ENCODE measurements around the gene VPS37C. TPM values are rescaled to one million over a fixed set of nuclear protein-coding genes. Genes with fewer than 3 reads are reported as not detected.

VPS37C gene
- total RNA-seq, 1 experiment from 2014 or later, result 32.7 TPM

DNA sequence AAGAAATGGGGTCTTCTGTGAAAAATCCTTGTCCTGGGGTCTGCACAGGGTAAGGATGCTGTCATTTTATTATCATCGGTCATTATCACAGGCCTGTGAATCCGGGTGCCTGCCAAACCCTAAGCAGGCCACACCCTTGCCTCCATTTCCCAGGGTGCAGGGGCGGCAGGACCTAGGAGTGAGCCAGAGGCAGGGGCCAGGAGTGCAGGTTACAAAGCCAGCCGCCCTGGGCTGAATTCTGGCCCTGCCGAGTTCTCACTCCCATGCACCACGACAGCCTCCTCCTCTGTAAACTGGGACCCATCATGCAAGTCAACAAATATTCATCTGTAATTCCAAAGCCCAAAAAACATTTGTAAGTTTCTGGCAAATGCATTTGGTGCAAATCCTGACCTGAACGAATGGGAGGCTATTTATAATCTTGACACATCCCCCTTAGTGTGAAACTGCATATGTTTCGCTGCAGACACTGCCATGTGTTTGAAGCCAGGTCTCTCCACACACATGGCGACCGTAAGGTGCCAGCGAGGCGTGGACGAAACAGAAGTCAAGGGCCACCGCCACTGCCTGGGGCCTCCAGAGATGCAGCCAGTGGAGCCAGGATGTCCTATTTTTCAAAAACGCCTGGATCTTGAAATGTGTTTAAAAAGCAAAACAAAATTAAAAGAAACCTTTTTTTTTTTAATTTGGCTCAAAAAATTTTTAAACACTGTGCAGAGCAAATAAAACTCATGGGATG is 52.2 kb downstream of the VPS37C start:
- intact Hi-C loops (cut with micrococcal nuclease; ENCODE audit: unreplicated experiment), result no loop called here
- Histone ChIP-seq H3K36me3 (ENCODE audit: insufficient read depth, low read length, poor library complexity, severe bottlenecking) (no peaks in the 10 kb centered on the region), H3K27me3 (replicated peaks; ENCODE audit: insufficient read depth, low read depth, low read length, poor library complexity) (no peaks in the 10 kb centered on the region), H3K9me3 (ENCODE audit: low read depth, low read length, poor library complexity, severe bottlenecking) (no peaks in the 10 kb centered on the region), H3K4me1 (ENCODE audit: insufficient read depth, low read length, poor library complexity, severe bottlenecking) (no peaks in the 10 kb centered on the region), H3K4me3 (ENCODE audit: low read depth, low read length, poor library complexity, severe bottlenecking) (no peak overlapping the region), H3K27ac (ENCODE audit: low read depth, low read length, poor library complexity, severe bottlenecking) (no peak overlapping the region)
- TF ChIP-seq, protein P1, sequence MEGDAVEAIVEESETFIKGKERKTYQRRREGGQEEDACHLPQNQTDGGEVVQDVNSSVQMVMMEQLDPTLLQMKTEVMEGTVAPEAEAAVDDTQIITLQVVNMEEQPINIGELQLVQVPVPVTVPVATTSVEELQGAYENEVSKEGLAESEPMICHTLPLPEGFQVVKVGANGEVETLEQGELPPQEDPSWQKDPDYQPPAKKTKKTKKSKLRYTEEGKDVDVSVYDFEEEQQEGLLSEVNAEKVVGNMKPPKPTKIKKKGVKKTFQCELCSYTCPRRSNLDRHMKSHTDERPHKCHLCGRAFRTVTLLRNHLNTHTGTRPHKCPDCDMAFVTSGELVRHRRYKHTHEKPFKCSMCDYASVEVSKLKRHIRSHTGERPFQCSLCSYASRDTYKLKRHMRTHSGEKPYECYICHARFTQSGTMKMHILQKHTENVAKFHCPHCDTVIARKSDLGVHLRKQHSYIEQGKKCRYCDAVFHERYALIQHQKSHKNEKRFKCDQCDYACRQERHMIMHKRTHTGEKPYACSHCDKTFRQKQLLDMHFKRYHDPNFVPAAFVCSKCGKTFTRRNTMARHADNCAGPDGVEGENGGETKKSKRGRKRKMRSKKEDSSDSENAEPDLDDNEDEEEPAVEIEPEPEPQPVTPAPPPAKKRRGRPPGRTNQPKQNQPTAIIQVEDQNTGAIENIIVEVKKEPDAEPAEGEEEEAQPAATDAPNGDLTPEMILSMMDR (conservative IDR thresholded peaks at IDR 0.05; ENCODE audit: low read depth, low read length), result no peak
- TF ChIP-seq EZH2 (IDR thresholded peaks at IDR 0.05; ENCODE audit: borderline replicate concordance, low read depth, low read length, poor library complexity, severe bottlenecking), result no peak
- BruUV-seq (replicated peaks), result no TSS peak
- ChIA-PET CTCF (no interaction called here), POLR2A (ENCODE audit: low non-redundant PET) (no interaction called here)
- DNase-seq (ENCODE audit: low spot score), result no peak

DNA sequence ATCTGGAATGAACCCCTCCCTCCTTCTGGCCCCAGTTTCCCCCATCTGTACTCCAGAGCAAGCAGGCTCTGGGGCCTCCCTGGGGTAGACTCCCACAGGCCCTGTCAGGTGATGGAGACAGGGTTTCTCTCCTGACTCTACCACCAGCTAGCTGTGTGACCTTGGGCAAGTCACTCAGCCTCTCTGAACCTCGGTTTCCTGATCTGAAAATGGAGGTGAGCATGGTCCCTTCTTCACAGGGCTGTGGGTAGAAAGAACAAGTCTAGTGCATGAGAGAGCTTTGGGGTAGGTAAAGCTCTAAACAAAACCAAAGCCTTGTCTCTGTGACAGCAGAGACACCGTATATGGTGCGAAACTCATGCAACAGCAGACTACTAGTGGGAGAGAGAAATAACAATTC is 53.3 kb downstream of the VPS37C start:
- Histone ChIP-seq H3K36me3 (ENCODE audit: insufficient read depth, low read length, poor library complexity, severe bottlenecking) (no peaks in the 10 kb centered on the region), H3K27ac (ENCODE audit: low read depth, low read length, poor library complexity, severe bottlenecking) (no peak overlapping the region), H3K9me3 (ENCODE audit: low read depth, low read length, poor library complexity, severe bottlenecking) (no peaks in the 10 kb centered on the region), H3K4me1 (ENCODE audit: insufficient read depth, low read length, poor library complexity, severe bottlenecking) (no peaks in the 10 kb centered on the region), H3K4me3 (ENCODE audit: low read depth, low read length, poor library complexity, severe bottlenecking) (no peak overlapping the region), H3K27me3 (replicated peaks; ENCODE audit: insufficient read depth, low read depth, low read length, poor library complexity) (no peaks in the 10 kb centered on the region)
- CTCF ChIA-PET, result no interaction called here
- no peak for TF ChIP-seq EZH2 (IDR thresholded peaks at IDR 0.05; ENCODE audit: borderline replicate concordance, low read depth, low read length, poor library complexity, severe bottlenecking)
- TF ChIP-seq, protein P1 (conservative IDR thresholded peaks at IDR 0.05; ENCODE audit: low read depth, low read length), result no peak
- BruUV-seq (replicated peaks), result no TSS peak
- intact Hi-C loops (cut with micrococcal nuclease; ENCODE audit: unreplicated experiment), result no loop called here
- POLR2A ChIA-PET (ENCODE audit: low non-redundant PET), result no interaction called here
- no peak for DNase-seq (ENCODE audit: low spot score)

DNA sequence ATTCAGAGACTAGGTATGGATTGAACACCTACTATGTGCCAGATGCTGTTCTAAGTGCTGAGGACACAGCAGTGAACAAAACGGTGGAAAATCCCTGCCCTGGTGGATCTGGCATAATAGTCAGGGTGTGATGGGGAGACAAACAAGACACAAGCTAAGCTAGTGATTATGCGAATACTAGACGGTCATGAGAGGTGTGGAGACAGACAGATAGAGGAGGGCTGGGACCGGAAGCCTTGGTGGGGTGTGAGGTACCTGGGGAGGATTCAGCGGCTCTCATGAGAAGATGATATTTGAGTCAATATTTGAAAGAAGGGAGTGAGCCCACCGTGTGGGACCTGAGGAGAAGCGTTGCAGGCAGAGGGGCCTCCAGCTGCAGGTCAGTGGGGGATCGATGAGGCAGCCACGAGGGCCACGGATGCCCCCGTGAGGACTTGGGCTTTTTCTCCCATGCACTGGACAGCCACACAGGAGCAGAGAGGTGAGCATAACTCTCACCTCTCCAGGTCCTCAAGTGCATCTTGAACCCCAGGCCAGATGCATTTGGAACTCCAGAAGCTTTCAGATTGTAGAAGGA is 54.2 kb downstream of the VPS37C start:
- Histone ChIP-seq H3K4me3 (ENCODE audit: low read depth, low read length, poor library complexity, severe bottlenecking) (no peak overlapping the region), H3K9me3 (ENCODE audit: low read depth, low read length, poor library complexity, severe bottlenecking) (no peaks in the 10 kb centered on the region), H3K4me1 (ENCODE audit: insufficient read depth, low read length, poor library complexity, severe bottlenecking) (no peaks in the 10 kb centered on the region), H3K36me3 (ENCODE audit: insufficient read depth, low read length, poor library complexity, severe bottlenecking) (no peaks in the 10 kb centered on the region), H3K27me3 (replicated peaks; ENCODE audit: insufficient read depth, low read depth, low read length, poor library complexity) (no peaks in the 10 kb centered on the region), H3K27ac (ENCODE audit: low read depth, low read length, poor library complexity, severe bottlenecking) (no peak overlapping the region)
- ChIA-PET CTCF (no interaction called here), POLR2A (ENCODE audit: low non-redundant PET) (no interaction called here)
- DNase-seq (ENCODE audit: low spot score), result no peak
- intact Hi-C loops (cut with micrococcal nuclease; ENCODE audit: unreplicated experiment), result no loop called here
- no peak for TF ChIP-seq EZH2 (IDR thresholded peaks at IDR 0.05; ENCODE audit: borderline replicate concordance, low read depth, low read length, poor library complexity, severe bottlenecking)
- TF ChIP-seq, protein P1 (conservative IDR thresholded peaks at IDR 0.05; ENCODE audit: low read depth, low read length), result no peak
- no TSS peak for BruUV-seq (replicated peaks)

Data from A673 (cell line).